Neural progenitor cell (in vitro differentiated cells): ENCODE measurements around the gene ENPEP.

ENCODE experiments used
- CTCF ChIP-seq: fragments of 200-600 bp; sonication (generic); IDR thresholded peaks from 2 replicates; pipeline ENCODE4 v1.5.1; 2017; ENCODE audit warnings: antibody characterized with exemption, mild to moderate bottlenecking
- EZH2phosphoT487 ChIP-seq: fragments of 200-600 bp; sonication (generic); IDR thresholded peaks from 2 replicates; pipeline ENCODE4 v1.6.1; 2017; ENCODE audit warnings: antibody characterized with exemption

- no peak for TF ChIP-seq CTCF
- no peak for TF ChIP-seq EZH2phosphoT487
These were observed 57.6 kb downstream of the ENPEP start for GRCh38 chr4:110533590-110533910.
